ENCODE measurements around the gene LSM4.

DNA sequence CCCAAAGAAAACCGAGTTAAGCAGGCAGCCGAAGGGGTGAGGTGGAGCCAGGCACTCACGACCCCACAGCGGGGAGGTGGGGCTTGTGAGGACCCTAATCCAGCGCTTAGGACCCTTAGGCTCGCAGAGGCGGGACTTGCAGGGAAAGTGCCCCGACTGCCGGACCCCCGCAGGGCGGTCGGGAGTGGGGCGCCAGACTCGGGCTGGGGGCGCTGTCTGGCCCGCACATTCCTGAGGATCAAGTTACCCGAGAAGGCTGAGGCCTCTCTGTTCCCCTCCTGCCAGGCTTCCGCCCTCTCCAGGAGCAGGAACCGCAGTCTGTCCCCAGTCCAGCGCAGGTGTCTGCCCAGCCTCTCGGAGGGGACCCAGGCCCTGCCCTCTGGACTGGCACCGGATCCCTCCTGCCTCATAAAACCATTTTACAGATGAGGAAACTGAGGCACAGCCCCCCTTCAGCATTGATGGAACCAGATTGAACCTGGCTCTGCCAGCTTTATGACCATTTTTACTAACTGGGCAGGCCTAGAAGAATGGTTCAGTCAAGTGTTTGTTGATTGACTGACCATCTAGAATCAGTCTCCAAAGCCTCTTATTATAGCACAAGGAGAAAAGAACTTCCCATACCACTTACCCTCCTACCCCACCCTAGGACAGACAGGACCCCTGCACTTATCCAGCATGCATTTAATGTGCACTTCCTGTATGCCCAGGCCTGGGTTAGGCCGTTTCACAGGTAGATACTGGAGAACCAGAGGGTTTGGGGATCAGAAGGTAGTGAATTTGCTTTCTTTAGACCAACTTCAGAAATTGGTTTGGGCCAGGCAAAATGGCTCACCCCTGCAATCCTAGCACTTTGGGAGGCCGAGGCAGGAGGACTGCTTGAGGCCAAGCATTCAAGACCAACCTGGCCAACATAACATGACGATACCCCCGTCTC lies 34.8 kb downstream of the LSM4 start:
- no peak for TF ChIP-seq POLR2AphosphoS5 (IDR thresholded peaks at IDR 0.05; ENCODE audit: low read depth, low read length)
- no peak for TF ChIP-seq POLR2A (IDR thresholded peaks at IDR 0.05; ENCODE audit: low read depth, low read length)
- TF ChIP-seq TAF1 (IDR thresholded peaks at IDR 0.05; ENCODE audit: borderline replicate concordance, low read depth, low read length) = no peak

All from GM12892 (cell line).